CD4-positive, alpha-beta T cell treated with Interferon gamma for 1 hour (primary cell): ENCODE measurements around the gene C10orf62.
"Not testable (repeated sequence)": the region's sequence is repeated elsewhere in the genome, so short reads cannot be mapped to it uniquely, and the experiment has no call there.

Experiments
- DNase-seq: peaks from one replicate; pipeline ENCODE4 v3.0.0-alpha.2; 2020

C10orf62 gene

GRCh38 chr10:97632949-97633884, 43.7 kb downstream of the C10orf62 start, which contains the start of gene MORN4:
MORN4 (minus strand) TSS chr10:97633500; CDS start chr10:97619653, 13,847 bp downstream.
- DNase-seq = peak; percentile 92

GRCh38 chr10:97633921-97634320, 44.4 kb downstream of the C10orf62 start:
- DNase-seq = peak; percentile 4

DNA sequence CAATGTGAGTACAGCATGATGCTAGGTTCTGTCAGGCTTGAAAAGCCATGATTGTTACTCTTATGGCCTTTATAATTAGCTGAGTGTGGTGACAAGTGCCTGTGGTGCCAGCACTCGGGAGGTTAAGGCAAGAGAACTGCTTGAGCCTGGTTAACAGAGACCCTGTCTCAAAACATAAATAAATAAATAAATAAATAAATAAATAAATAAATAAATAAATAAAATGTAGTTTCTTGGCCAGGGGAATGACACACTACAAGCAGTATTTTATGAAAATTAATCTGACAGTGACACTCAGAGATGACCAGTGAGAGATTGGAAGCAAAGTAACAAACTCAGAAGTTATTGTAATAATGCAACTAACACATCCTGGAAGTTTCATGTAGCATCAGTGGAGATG, 46.1 kb downstream of the C10orf62 start:
- DNase-seq = no peak

DNA sequence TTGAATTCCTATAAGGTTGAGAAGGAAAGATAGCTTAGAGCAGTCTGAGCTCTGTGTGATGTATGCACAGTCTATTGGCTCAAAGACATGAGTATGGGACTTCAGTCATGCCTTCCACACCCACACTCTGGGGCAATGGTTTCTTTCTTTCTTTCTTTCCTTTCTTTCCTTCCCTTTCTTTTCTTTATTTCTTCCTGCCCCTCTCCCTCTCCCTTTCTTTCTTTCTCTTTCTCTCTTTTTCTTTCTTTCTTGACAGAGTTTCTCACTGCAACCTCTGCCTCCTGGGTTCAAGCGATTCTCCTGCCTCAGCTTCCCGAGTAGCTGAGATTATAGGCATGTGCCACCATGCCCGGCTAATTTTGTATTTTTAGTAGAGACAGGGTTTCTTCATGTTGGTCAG, 49.6 kb downstream of the C10orf62 start:
- DNase-seq = not testable (repeated sequence)

GRCh38 chr10:97640174-97640867, 50.8 kb downstream of the C10orf62 start, which contains the start of gene PI4K2A:
PI4K2A (plus strand) TSS chr10:97640671; CDS start chr10:97640743, 72 bp downstream.
- DNase-seq = peak; percentile 99
